8988T (cell line): ENCODE measurements around the gene GPC5.

Source experiments
- DNase-seq: peaks from one replicate; pipeline ENCODE4 v3.0.0; 2011

Gene GPC5

DNA sequence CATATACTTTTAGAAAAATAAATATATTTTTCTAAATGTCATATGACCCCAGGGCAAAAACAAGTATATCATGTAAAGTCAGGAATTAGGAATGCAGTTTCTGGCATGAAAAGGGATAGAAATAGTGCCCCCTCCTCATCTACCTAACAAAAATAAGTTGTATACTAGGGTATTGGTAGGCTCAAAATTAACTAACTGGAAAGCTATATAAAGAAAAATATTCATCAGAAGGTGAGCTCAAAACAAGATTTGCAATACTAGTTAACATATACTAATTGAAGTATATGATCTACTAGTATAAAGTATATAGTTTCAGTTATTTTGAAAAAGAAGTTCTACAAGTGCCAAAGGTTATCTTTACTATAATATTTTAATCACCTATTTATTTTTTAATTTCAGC lies 200.2 kb downstream of the GPC5 start:
- no peak for DNase-seq

DNA sequence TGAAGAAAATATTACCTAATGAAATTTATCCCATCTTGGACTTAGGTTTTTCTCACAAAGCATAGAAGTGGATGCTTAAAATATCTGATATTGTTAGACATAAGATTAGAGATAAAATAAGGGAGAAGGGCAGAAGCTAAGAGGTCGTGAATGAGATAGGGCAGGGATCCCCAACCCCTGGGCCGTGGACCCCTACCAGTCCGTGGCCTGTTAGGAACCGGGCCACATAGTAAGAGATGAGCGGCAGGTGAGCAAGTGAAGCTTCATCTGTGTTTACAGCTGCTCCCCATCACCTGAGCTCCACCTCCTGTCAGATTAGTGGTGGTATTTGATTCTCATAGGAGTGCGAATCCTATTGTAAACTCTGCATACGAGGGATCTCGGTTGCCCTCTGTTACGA lies 202.9 kb downstream of the GPC5 start:
- DNase-seq = no peak

DNA sequence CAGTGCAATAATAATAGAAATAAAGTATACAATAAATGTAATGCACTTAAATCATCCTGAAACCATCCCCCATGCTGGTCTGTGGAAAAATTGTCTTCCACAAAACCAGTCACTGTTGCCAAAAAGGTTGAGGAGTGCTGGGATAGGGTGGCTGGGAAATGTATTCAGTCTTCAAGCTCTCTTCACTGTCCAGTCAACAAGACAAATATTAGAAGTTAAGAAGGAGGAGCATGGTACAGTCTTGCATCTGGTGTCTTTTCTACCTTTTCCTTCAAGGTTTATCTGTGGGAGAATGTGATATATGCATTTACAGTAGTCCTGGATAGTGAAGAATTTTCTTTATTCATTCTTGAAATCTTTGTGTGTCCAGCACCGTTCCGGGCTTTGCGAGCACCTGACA lies 203.4 kb downstream of the GPC5 start:
- DNase-seq = no peak

GRCh38 chr13:91609353-91609752 lies 210.9 kb downstream of the GPC5 start:
- DNase-seq = no peak

- DNase-seq = no peak
These were observed 219.9 kb downstream of the GPC5 start for GRCh38 chr13:91618315-91618714.

- DNase-seq = no peak
These were observed 222.3 kb downstream of the GPC5 start for GRCh38 chr13:91620670-91621141.

- no peak for DNase-seq
These were observed 222.7 kb downstream of the GPC5 start for GRCh38 chr13:91621161-91621560.

GRCh38 chr13:91621963-91622362 lies 223.5 kb downstream of the GPC5 start:
- DNase-seq = no peak

DNA sequence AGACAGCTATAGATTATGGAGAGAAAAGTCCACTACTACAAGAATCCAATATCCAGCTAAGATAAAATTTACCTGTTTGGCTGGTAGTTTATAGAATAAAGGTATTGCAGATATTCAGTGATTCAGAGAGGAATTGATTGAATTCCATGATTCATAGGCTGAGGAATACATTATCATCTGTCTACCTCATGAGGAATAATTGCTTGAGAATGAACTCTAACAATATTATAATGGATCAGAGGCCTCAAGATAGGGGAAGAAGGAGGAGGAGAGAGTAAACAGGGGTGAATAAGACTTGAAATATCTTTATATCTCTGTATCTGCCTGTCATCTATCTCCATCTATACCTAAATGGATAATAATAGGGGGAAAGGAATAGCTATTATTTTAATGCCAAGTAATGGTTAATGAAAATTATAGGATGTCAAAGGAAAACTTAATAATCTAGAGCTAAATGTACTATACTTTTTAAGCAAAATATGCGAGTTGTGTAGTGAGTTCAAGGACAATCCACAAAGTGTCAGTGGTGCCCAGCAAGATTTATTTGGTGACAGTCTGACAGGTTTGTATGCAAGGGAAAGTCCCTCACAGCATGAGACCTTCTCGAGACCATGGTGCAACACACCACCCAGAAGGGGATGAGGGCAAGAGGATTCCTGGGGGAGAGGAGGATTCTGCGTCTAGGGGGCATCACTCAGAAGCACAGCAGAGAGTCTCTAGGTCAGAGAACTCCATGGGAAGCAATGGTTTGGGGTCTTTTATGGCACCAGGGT lies 224.5 kb downstream of the GPC5 start:
- DNase-seq = no peak

GRCh38 chr13:91627952-91628739 lies 229.7 kb downstream of the GPC5 start:
- no peak for DNase-seq

GRCh38 chr13:91630946-91631345 lies 232.5 kb downstream of the GPC5 start:
- DNase-seq = no peak

GRCh38 chr13:91632086-91632485 lies 233.7 kb downstream of the GPC5 start:
- no peak for DNase-seq

GRCh38 chr13:91639330-91639729 lies 240.9 kb downstream of the GPC5 start:
- DNase-seq = no peak

GRCh38 chr13:91643394-91643793 lies 245.0 kb downstream of the GPC5 start:
- DNase-seq = no peak

DNA sequence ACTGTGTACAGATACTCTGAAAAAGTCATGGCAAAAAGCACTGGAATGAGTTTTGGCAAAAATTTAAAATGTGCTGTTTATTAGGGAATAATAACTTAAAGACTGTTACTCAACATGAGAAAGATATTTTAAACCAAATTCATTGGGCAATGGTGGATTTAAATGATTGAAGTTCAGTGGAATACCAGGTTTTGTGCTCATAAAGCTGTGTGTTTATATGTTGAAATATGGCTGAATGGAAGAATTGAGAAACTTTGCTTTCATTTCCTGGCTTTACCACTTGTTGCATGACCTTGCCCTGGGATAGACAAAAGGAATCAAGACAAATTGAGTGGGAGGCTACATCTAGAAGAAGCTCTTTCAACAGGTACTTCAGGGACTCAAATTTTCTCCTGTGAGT lies 246.4 kb downstream of the GPC5 start:
- no peak for DNase-seq

DNA sequence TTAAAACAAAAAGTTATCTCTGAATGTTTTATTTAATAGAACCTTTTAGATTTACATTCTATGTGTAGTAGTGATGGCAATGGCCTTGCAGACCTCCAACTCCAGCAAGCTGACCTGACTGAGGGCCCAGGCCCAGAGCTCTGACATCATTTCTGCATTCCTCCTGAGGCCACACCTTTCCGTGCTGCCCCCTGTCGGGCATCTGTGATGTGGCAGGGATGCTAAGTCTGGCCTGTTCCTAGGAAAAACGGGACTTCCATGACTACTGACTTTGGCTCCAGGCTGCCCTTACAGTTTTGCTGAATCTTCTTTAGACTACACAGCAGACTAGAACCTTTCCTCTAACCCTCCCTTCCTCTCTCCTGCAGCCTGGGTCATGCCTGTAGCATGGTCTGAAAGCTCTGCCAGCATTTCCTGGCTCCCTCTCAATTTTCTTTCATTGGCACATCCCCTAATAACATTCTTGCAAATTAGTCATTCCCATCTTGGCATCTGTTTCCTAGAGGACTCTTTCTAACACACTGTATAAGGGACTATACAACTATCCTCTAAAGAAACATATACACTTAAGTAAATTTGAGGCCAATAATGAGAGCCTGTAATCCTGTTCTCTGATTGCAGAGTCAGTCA lies 249.1 kb downstream of the GPC5 start:
- DNase-seq = no peak

DNA sequence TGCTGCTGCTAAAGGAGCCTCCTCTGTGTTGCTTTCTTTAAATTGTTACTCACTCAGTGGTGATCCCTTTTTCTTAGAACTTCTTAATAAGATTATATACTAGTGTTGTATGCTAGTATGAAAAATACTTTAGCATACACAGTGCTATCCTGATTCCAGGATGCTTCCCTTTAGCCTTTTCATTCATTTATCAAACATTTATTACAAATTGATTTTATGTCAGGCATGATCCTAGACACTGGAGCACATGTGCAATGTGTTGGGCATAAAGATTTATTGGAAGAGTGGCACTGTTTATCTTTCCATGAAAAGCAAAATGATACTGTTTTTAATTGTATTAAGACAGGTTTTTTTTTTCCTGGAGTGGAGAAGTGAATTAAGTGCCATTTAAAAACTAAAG lies 249.6 kb downstream of the GPC5 start:
- no peak for DNase-seq

DNA sequence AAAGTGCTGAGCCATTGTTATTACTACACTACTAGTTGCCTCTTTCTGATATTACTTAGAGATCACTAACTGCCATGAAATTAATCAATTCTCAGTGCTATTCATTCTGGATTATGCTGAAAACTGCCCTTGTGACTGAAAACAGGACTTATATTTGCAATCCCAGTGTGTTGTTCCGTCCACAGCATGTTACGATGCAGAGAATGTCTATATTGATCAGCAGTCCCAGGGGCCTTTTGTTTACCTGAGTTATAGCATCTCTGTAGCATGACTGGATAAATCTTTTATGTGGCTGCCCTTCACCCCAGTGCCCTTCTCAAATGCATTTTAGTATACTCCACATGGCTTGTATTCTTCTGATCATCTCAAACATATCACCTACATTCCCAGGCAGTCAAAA lies 251.0 kb downstream of the GPC5 start:
- DNase-seq = no peak

DNA sequence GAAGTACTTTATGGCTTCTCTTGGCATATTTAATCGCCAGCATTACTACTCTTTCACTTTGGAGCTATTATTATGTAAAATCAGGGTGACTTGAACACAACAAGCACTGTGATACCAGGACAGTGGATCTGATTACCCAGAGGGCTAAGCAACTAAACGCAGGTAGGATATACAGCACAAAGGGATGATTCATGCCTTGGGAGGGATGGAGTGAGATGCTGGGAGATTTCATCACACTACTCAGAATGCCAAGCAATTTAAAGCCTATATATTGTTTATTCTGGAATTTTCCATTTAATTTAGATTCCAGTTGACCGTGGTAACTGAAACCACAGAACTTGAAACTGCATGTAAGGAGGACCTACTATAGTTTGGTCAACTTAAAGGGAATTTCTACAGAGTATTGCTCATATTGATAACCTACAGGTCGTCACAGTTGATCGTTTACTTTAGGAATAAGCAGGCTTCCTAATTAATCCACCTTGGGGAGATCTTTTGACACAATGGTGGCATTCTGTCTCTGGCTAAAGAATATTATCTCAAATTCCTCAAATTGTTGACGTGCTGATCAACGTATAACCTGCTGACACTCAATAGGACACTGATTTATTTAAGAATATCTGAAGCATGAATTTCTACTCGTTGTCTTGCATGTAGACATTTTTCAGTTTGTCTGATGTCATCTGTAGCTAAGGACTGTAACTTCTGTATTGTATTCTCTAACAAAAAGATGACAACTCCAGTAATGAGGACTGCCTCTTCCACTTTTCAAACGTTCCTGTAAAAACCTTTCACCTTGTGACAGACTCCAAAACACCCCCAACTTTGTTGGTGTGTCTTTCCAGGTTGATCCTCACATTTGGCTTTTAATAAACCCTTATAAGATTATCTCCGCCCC lies 254.2 kb downstream of the GPC5 start:
- no peak for DNase-seq

GRCh38 chr13:91655731-91656130 lies 257.3 kb downstream of the GPC5 start:
- no peak for DNase-seq

GRCh38 chr13:91657283-91657682 lies 258.9 kb downstream of the GPC5 start:
- DNase-seq = no peak

DNA sequence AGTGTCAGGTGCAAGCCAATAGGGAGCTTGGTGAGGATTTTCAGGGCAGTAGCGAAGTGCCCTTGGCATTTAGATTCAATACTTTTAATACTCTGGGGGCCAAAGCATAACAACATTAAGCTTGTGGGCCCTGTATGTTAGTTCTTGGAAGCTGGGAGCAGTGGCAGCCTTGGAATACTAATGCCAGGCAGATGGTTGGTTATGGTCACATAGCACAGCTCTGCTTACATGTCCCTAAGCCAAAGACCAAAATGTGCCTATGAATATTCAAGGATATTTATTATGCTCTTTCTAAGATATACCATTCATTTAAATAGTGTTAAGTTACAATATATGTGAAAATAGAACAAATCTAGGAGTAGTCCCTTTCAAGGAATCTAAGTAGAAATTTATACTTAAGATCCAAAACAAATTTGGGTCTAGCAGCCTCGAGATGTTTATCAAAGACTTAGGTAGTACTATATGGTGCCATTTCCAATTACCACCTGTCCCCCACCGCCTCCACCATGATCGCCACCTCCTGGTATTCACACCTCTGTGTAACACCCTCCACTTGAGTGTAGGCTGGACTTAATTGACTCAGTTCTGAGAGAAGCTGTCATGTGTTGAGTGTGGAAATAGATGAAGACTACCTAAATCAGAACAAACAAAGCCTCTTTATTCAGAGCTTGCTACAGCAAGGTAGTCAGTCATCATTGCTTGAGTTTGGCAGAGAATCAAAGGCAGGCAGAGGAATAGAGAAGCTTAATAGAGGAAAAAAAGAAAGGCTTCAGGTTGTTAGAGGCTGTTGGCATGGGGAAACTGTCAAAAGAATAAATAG lies 261.0 kb downstream of the GPC5 start:
- no peak for DNase-seq
